ENCODE measurements around the gene SPHKAP. TPM values are rescaled to one million over a fixed set of nuclear protein-coding genes. Genes with fewer than 3 reads are reported as not detected.

SPHKAP gene
- total RNA-seq, 1 experiment from 2014 or later: not detected

DNA sequence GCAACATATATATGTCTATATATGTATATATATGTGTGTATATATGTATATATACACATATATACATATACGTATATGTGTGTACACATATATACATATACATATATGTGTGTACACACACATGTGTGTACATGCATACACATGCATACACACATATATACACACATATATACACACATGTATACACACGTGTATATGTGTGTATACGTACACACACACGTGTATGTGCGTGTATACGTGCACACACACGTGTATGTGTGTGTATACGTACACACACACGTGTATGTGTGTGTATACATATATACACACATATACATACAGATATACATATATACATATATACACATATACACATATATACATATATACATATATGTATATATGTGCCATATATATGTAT lies 89.4 kb downstream of the SPHKAP start:
- Histone ChIP-seq H3K4me1 (no peaks in the 10 kb centered on the region), H3K9me3 (no peaks in the 10 kb centered on the region), H3K36me3 (ENCODE audit: control insufficient read depth, insufficient read depth, low read length) (no peaks in the 10 kb centered on the region), H3K4me3 (ENCODE audit: low read depth, low read length) (no peak overlapping the region), H3K27me3 (replicated peaks; ENCODE audit: control insufficient read depth, insufficient read depth, low read length) (no peaks in the 10 kb centered on the region)
- BruUV-seq (replicated peaks): no TSS peak
- peaks cover 5% of the 10 kb centered on the region for H3K27me3 Mint-ChIP-seq (ENCODE audit: insufficient read depth, unreplicated experiment)
- no peak for DNase-seq
- no peak overlapping the region for H3K27ac Mint-ChIP-seq (ENCODE audit: unreplicated experiment)
- no peak overlapping the region for H3K4me3 Mint-ChIP-seq (ENCODE audit: unreplicated experiment)
- intact Hi-C loops (cut with micrococcal nuclease; ENCODE audit: unreplicated experiment): no loop called here
- no peaks in the 10 kb centered on the region for H3K4me1 Mint-ChIP-seq (ENCODE audit: low read depth, unreplicated experiment)
- peaks cover 6% of the 10 kb centered on the region for H3K9me3 Mint-ChIP-seq (ENCODE audit: unreplicated experiment)
- no peaks in the 10 kb centered on the region for H3K36me3 Mint-ChIP-seq (ENCODE audit: insufficient read depth, unreplicated experiment)
- TF ChIP-seq, protein P1, sequence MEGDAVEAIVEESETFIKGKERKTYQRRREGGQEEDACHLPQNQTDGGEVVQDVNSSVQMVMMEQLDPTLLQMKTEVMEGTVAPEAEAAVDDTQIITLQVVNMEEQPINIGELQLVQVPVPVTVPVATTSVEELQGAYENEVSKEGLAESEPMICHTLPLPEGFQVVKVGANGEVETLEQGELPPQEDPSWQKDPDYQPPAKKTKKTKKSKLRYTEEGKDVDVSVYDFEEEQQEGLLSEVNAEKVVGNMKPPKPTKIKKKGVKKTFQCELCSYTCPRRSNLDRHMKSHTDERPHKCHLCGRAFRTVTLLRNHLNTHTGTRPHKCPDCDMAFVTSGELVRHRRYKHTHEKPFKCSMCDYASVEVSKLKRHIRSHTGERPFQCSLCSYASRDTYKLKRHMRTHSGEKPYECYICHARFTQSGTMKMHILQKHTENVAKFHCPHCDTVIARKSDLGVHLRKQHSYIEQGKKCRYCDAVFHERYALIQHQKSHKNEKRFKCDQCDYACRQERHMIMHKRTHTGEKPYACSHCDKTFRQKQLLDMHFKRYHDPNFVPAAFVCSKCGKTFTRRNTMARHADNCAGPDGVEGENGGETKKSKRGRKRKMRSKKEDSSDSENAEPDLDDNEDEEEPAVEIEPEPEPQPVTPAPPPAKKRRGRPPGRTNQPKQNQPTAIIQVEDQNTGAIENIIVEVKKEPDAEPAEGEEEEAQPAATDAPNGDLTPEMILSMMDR (IDR thresholded peaks at IDR 0.05; ENCODE audit: insufficient read depth in 1 of 2, low read depth in 1 of 2, low read length in 1 of 2, severe bottlenecking in 1 of 2, unreplicated experiment in 1 of 2): no peak
- POLR2A ChIA-PET: no interaction called here
- CTCF ChIA-PET: no interaction called here

DNA sequence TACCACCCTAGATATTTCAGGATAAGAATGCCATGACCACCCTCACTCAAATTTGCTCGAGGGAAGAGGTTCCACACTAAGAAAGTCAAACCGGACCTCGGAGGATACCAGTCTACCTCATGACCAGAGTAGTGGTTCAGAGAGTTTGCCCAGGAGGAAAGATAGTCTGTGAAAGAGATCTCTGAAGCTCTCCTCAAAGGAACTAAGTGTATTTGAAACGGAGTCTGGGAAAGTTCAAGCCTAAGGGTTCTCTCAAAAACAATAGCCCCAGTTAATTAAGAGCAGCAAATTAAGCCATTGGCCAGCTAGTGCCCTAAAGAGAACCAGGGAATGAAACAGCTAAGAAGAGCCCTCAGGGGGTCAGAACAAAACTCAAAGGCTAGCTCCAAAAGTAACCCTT lies 94.9 kb downstream of the SPHKAP start:
- H3K4me1 ChIP-seq: no peaks in the 10 kb centered on the region
- no TSS peak for BruUV-seq (replicated peaks)
- no peak overlapping the region for H3K27ac Mint-ChIP-seq (ENCODE audit: unreplicated experiment)
- no peak for DNase-seq
- peaks cover 11% of the 10 kb centered on the region for H3K9me3 Mint-ChIP-seq (ENCODE audit: unreplicated experiment)
- no peaks in the 10 kb centered on the region for H3K9me3 ChIP-seq
- H3K4me1 Mint-ChIP-seq (ENCODE audit: low read depth, unreplicated experiment): no peaks in the 10 kb centered on the region
- intact Hi-C loops (cut with micrococcal nuclease; ENCODE audit: unreplicated experiment): loop anchor here (5.0 kb wide), 1 partner anchor 541 kb away; no protein-coding TSS in a partner anchor
- H3K36me3 Mint-ChIP-seq (ENCODE audit: insufficient read depth, unreplicated experiment): no peaks in the 10 kb centered on the region
- no peak overlapping the region for H3K4me3 ChIP-seq (ENCODE audit: low read depth, low read length)
- ChIA-PET POLR2A (no interaction called here), CTCF (no interaction called here)
- TF ChIP-seq, protein P1 (IDR thresholded peaks at IDR 0.05; ENCODE audit: insufficient read depth in 1 of 2, low read depth in 1 of 2, low read length in 1 of 2, severe bottlenecking in 1 of 2, unreplicated experiment in 1 of 2): no peak
- H3K36me3 ChIP-seq (ENCODE audit: control insufficient read depth, insufficient read depth, low read length): no peaks in the 10 kb centered on the region
- H3K27me3 ChIP-seq (replicated peaks; ENCODE audit: control insufficient read depth, insufficient read depth, low read length): no peaks in the 10 kb centered on the region
- H3K27me3 Mint-ChIP-seq (ENCODE audit: insufficient read depth, unreplicated experiment): no peaks in the 10 kb centered on the region
- no peak overlapping the region for H3K4me3 Mint-ChIP-seq (ENCODE audit: unreplicated experiment)

DNA sequence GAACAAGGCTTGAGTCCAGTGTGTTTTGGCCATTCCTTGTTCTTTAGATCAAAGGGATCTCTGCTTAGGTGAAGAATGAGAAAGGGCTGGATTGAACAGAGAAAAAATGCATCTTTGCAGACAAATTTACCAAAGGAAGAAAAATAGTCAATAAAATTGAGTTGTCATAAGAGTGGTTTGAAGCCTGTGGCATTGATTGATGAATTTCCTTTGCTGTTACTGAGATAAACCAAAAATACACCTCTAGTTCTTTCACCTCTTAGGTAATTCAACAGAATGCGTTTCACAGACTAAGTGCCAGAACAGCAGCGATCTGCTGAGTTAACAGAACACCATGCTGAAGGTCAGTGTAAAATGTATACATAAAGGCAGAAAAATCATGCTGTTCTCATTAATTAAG lies 96.8 kb downstream of the SPHKAP start:
- no peak for DNase-seq
- ChIA-PET POLR2A (no interaction called here), CTCF (no interaction called here)
- H3K27me3 Mint-ChIP-seq (ENCODE audit: insufficient read depth, unreplicated experiment): no peaks in the 10 kb centered on the region
- Histone ChIP-seq H3K4me3 (ENCODE audit: low read depth, low read length) (no peak overlapping the region), H3K9me3 (no peaks in the 10 kb centered on the region), H3K36me3 (ENCODE audit: control insufficient read depth, insufficient read depth, low read length) (no peaks in the 10 kb centered on the region), H3K27me3 (replicated peaks; ENCODE audit: control insufficient read depth, insufficient read depth, low read length) (no peaks in the 10 kb centered on the region), H3K4me1 (no peaks in the 10 kb centered on the region)
- no peak overlapping the region for H3K4me3 Mint-ChIP-seq (ENCODE audit: unreplicated experiment)
- no TSS peak for BruUV-seq (replicated peaks)
- TF ChIP-seq, protein P1 (IDR thresholded peaks at IDR 0.05; ENCODE audit: insufficient read depth in 1 of 2, low read depth in 1 of 2, low read length in 1 of 2, severe bottlenecking in 1 of 2, unreplicated experiment in 1 of 2): no peak
- intact Hi-C loops (cut with micrococcal nuclease; ENCODE audit: unreplicated experiment): loop anchor here (5.0 kb wide), 1 partner anchor 543 kb away; no protein-coding TSS in a partner anchor
- no peaks in the 10 kb centered on the region for H3K4me1 Mint-ChIP-seq (ENCODE audit: low read depth, unreplicated experiment)
- no peaks in the 10 kb centered on the region for H3K36me3 Mint-ChIP-seq (ENCODE audit: insufficient read depth, unreplicated experiment)
- H3K9me3 Mint-ChIP-seq (ENCODE audit: unreplicated experiment): peaks cover 11% of the 10 kb centered on the region
- H3K27ac Mint-ChIP-seq (ENCODE audit: unreplicated experiment): no peak overlapping the region

All from Caco-2 (cell line).